Measurements from ENCODE around the gene TOM1L2.

Gene TOM1L2

DNA sequence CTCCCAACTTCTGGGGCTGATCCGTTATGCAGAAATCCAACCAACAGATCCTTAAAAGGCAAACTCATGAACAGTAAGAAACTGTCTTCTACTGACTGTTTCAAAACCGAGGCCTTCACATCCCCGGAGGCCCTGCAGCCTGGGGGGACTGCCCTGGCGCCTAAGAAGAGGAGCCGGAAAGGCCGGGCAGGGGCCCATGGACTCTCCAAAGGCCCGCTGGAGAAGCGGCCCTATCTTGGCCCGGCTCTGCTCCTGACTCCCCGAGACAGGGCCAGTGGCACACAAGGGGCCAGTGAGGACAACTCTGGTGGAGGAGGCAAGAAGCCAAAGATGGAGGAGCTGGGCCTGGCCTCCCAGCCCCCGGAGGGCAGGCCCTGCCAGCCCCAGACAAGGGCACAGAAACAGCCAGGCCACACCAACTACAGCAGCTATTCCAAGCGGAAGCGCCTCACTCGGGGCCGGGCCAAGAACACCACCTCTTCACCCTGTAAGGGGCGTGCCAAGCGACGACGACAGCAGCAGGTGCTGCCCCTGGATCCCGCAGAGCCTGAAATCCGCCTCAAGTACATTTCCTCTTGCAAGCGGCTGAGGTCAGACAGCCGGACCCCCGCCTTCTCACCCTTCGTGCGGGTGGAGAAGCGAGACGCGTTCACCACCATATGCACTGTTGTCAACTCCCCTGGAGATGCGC lies 174.9 kb downstream of the TOM1L2 start:
- 0 out of 2 replicates have a peak, but pooled peaks cover 2% of the 10 kb centered on the region for H3K36me3 ChIP-seq (ENCODE audit: control insufficient read depth, insufficient read depth, low read length)
- no peaks in the 10 kb centered on the region for H3K9me3 ChIP-seq (ENCODE audit: control insufficient read depth, insufficient read depth, low read length)
- no CpG with 5 or more reads among the region's 30 CpGs for WGBS (ENCODE audit: insufficient coverage, insufficient read length)
- peaks cover under 1% of the 10 kb centered on the region; the same call in 1 of the 2 replicates for H3K27me3 ChIP-seq (ENCODE audit: control insufficient read depth, insufficient read depth, low read length)
- no peak overlapping the region for H3K27ac ChIP-seq (ENCODE audit: low read length)
- no peak for DNase-seq (ENCODE audit: low read depth, low spot score)
- H3K4me3 ChIP-seq (ENCODE audit: low read length), result no peak overlapping the region
- H3K4me1 ChIP-seq (ENCODE audit: control insufficient read depth, insufficient read depth, low read length), result peaks cover 13% of the 10 kb centered on the region

DNA sequence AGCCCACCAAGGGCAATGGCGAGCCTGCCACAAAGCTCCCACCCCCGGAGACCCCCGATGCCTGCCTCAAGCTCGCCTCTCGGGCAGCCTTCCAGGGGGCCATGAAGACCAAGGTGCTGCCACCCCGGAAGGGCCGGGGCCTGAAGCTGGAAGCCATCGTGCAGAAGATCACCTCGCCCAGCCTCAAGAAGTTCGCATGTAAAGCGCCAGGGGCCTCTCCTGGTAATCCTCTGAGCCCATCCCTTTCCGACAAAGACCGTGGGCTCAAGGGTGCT lies 175.5 kb downstream of the TOM1L2 start:
- Histone ChIP-seq H3K9me3 (ENCODE audit: control insufficient read depth, insufficient read depth, low read length) (no peaks in the 10 kb centered on the region), H3K27me3 (ENCODE audit: control insufficient read depth, insufficient read depth, low read length) (peaks cover 2% of the 10 kb centered on the region; the same call in 1 of the 2 replicates), H3K4me3 (ENCODE audit: low read length) (no peak overlapping the region), H3K36me3 (ENCODE audit: control insufficient read depth, insufficient read depth, low read length) (0 out of 2 replicates have a peak, but pooled peaks cover 2% of the 10 kb centered on the region), H3K4me1 (ENCODE audit: control insufficient read depth, insufficient read depth, low read length) (peaks cover 19% of the 10 kb centered on the region), H3K27ac (ENCODE audit: low read length) (no peak overlapping the region)
- no peak for DNase-seq (ENCODE audit: low read depth, low spot score)
- WGBS (ENCODE audit: insufficient coverage, insufficient read length), result no CpG with 5 or more reads among the region's 13 CpGs

DNA sequence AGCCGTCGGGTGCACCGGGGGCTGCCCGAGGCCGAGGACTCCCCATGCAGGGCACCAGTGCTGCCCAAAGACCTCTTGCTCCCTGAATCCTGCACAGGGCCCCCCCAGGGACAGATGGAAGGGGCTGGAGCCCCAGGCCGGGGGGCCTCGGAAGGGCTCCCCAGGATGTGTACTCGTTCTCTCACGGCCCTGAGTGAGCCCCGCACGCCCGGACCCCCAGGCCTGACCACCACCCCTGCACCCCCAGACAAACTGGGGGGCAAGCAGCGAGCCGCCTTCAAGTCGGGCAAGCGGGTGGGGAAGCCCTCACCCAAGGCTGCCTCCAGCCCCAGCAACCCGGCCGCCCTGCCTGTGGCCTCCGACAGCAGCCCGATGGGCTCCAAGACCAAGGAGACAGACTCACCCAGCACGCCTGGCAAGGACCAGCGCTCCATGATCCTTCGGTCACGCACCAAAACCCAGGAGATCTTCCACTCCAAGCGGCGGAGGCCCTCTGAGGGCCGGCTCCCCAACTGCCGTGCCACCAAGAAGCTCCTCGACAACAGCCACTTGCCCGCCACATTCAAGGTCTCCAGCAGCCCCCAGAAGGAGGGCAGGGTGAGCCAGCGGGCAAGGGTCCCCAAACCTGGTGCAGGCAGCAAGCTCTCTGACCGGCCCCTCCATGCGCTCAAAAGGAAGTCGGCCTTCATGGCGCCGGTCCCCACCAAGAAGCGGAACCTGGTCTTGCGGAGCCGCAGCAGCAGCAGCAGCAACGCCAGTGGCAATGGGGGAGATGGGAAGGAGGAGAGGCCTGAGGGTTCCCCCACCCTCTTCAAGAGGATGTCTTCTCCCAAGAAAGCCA lies 176.0 kb downstream of the TOM1L2 start:
- no peak for DNase-seq (ENCODE audit: low read depth, low spot score)
- Histone ChIP-seq H3K4me1 (ENCODE audit: control insufficient read depth, insufficient read depth, low read length) (peaks cover 19% of the 10 kb centered on the region), H3K27ac (ENCODE audit: low read length) (no peak overlapping the region), H3K9me3 (ENCODE audit: control insufficient read depth, insufficient read depth, low read length) (no peaks in the 10 kb centered on the region), H3K27me3 (ENCODE audit: control insufficient read depth, insufficient read depth, low read length) (peaks cover 2% of the 10 kb centered on the region; the same call in 1 of the 2 replicates), H3K4me3 (ENCODE audit: low read length) (no peak overlapping the region), H3K36me3 (ENCODE audit: control insufficient read depth, insufficient read depth, low read length) (0 out of 2 replicates have a peak, but pooled peaks cover 2% of the 10 kb centered on the region)
- no CpG with 5 or more reads among the region's 40 CpGs for WGBS (ENCODE audit: insufficient coverage, insufficient read length)

DNA sequence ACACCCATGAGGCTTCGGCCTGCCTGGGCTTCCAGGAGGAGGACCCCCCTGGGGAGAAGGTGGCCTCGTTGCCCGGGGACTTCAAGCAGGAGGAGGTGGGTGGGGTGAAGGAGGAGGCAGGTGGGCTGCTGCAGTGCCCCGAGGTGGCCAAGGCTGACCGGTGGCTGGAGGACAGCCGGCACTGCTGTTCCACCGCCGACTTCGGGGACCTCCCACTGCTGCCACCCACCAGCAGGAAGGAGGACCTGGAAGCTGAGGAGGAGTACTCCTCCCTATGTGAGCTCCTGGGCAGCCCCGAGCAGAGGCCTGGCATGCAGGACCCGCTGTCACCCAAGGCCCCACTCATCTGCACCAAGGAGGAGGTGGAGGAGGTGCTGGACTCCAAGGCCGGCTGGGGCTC lies 176.9 kb downstream of the TOM1L2 start:
- WGBS (ENCODE audit: insufficient coverage, insufficient read length), result no CpG with 5 or more reads among the region's 12 CpGs
- peaks cover 16% of the 10 kb centered on the region for H3K4me1 ChIP-seq (ENCODE audit: control insufficient read depth, insufficient read depth, low read length)
- no peaks in the 10 kb centered on the region for H3K9me3 ChIP-seq (ENCODE audit: control insufficient read depth, insufficient read depth, low read length)
- peaks cover 2% of the 10 kb centered on the region; the same call in 1 of the 2 replicates for H3K27me3 ChIP-seq (ENCODE audit: control insufficient read depth, insufficient read depth, low read length)
- H3K36me3 ChIP-seq (ENCODE audit: control insufficient read depth, insufficient read depth, low read length), result no peaks in the 10 kb centered on the region
- DNase-seq (ENCODE audit: low read depth, low spot score), result no peak
- H3K27ac ChIP-seq (ENCODE audit: low read length), result no peak overlapping the region
- no peak overlapping the region for H3K4me3 ChIP-seq (ENCODE audit: low read length)

DNA sequence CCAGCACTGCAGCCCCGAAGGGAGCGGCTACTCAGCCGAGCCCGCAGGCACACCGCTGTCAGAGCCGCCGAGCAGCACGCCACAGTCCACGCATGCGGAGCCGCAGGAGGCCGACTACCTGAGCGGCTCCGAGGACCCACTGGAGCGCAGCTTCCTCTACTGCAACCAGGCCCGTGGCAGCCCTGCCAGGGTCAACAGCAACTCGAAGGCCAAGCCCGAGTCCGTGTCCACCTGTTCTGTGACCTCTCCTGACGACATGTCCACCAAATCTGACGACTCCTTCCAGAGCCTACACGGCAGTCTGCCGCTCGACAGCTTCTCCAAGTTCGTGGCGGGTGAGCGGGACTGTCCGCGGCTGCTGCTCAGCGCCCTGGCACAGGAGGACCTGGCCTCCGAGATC lies 177.8 kb downstream of the TOM1L2 start:
- H3K36me3 ChIP-seq (ENCODE audit: control insufficient read depth, insufficient read depth, low read length), result no peaks in the 10 kb centered on the region

More for the DNA sequence above, 177.8 kb downstream of the TOM1L2 start:
- peaks cover 2% of the 10 kb centered on the region; the same call in 1 of the 2 replicates for H3K27me3 ChIP-seq (ENCODE audit: control insufficient read depth, insufficient read depth, low read length)
- no CpG with 5 or more reads among the region's 31 CpGs for WGBS (ENCODE audit: insufficient coverage, insufficient read length)
- no peak overlapping the region for H3K4me3 ChIP-seq (ENCODE audit: low read length)
- H3K27ac ChIP-seq (ENCODE audit: low read length), result no peak overlapping the region
- no peak for DNase-seq (ENCODE audit: low read depth, low spot score)
- no peaks in the 10 kb centered on the region for H3K9me3 ChIP-seq (ENCODE audit: control insufficient read depth, insufficient read depth, low read length)
- H3K4me1 ChIP-seq (ENCODE audit: control insufficient read depth, insufficient read depth, low read length), result peaks cover 11% of the 10 kb centered on the region
